Gastroesophageal sphincter (tissue), 4 donors: ENCODE results near the gene AGR3. TPM values are rescaled to one million over a fixed set of nuclear protein-coding genes. Genes with fewer than 3 reads are reported as not detected.

Experiments used
- ATAC-seq: fragments of 150-250 bp; one replicate; pipeline ENCODE4 v1.9.1; 2016; ENCODE audit warnings: mild to moderate bottlenecking, moderate library complexity
- H3K27ac ChIP-seq, 4 donors: fragments of 200-600 bp; sonication (generic) in 3 of 4; 1 replicate in 3 of 4; 2 replicates in 1 of 4; pipeline ENCODE4 v1.5.1; 2016 to 2019
- H3K27me3 ChIP-seq: fragments of 200-600 bp; sonication (generic); one replicate; pipeline ENCODE4 v1.5.1; 2019
- H3K36me3 ChIP-seq, 2 donors: fragments of 200-600 bp; sonication (generic); one replicate each; pipeline ENCODE4 v1.5.1; 2019; ENCODE audit warnings: control low read depth in 1 of 2
- H3K4me1 ChIP-seq, 3 donors: fragments of 200-600 bp; sonication (generic); 1 replicate in 2 of 3; 2 replicates in 1 of 3; pipeline ENCODE4 v1.5.1; 2016 to 2019; ENCODE audit warnings: control low read depth in 2 of 3
- H3K4me3 ChIP-seq, 2 donors: fragments of 200-600 bp; sonication (generic); one replicate each; pipeline ENCODE4 v1.5.1; 2019; ENCODE audit warnings: mild to moderate bottlenecking in 1 of 2, moderate library complexity in 1 of 2
- H3K9me3 ChIP-seq, 3 donors: fragments of 200-600 bp; sonication (generic); one replicate each; pipeline ENCODE4 v1.5.1; 2017 to 2019; ENCODE audit warnings: control low read depth in 2 of 3
- CTCF ChIP-seq, 4 experiments: fragments of 200-600 bp in 2 of 4; fragments of 450-650 bp in 2 of 4; sonication (generic) in 1 of 4; IDR thresholded peaks; one replicate each; pipeline ENCODE4 v1.5.1; 2017 to 2019; ENCODE audit warnings: antibody characterized with exemption in 4 of 4, mild to moderate bottlenecking in 2 of 4, moderate library complexity in 2 of 4
- EP300 ChIP-seq: sonication (generic); formaldehyde crosslinking; IDR thresholded peaks from one replicate; pipeline ENCODE4 v1.6.1; 2017; ENCODE audit warnings: antibody characterized with exemption, mild to moderate bottlenecking
- POLR2A ChIP-seq, 2 donors: fragments of 450-650 bp; IDR thresholded peaks; one replicate each; pipeline ENCODE4 v1.6.1; 2017; ENCODE audit warnings: antibody characterized with exemption in 2 of 2, mild to moderate bottlenecking in 2 of 2, moderate library complexity in 1 of 2
- POLR2AphosphoS5 ChIP-seq: sonication (generic); formaldehyde crosslinking; IDR thresholded peaks from one replicate; pipeline ENCODE4 v1.6.1; 2017; ENCODE audit warnings: antibody characterized with exemption
- WGBS, 2 donors: methylation state at CpG; one replicate each; pipeline ENCODE4 v1.1.5; 2018; ENCODE audit warnings: low coverage in 1 of 2; 5-methylcytosine and 5-hydroxymethylcytosine counted together
- total RNA-seq, 4 donors: library from RNA; depleted of rRNA; stranded (reverse); fragments of >200 nt; gene quantifications; one replicate each; pipeline ENCODE4 v1.1.0, GENCODE V29; 2016

The AGR3 gene
- total RNA-seq, 4 donors from 2014 or later = 5.9 TPM; not detected in 3

DNA sequence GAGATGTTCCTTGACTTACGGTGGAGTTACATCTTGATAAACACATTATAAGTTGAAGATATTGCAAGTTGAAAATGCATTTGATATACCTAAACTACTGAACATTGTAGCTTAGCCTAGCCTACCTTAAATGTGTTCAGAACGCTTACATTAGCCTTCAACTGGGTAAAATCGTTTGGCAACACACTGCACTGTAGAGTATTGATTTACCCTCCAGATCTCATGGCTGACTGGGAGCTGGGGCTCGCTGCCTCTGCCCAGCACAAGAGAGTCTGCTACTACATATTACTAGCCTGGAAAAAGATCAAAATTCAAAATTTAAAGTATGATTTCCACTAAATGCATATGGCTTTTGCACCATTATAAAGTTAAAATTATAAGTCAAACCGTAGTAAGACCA is 7.5 kb upstream of the AGR3 start:
- 73 to 85% methylated on average over 4 to 5 of the region's 5 CpGs for WGBS, 2 donors
- H3K9me3 ChIP-seq = no peaks in the 10 kb centered on the region
- ATAC-seq = no peak
- no peaks in the 10 kb centered on the region for H3K4me1 ChIP-seq
- TF ChIP-seq EP300 (no peak), CTCF (IDR thresholded peaks at IDR 0.05) (no peak), POLR2A (IDR thresholded peaks at IDR 0.05) (no peak), POLR2AphosphoS5 (no peak)
- H3K27me3 ChIP-seq = no peaks in the 10 kb centered on the region
- no peak overlapping the region for H3K27ac ChIP-seq
- no peak overlapping the region for H3K4me3 ChIP-seq
- no peaks in the 10 kb centered on the region for H3K36me3 ChIP-seq

GRCh38 chr7:16883918-16884317 is 2.1 kb upstream of the AGR3 start:
- WGBS, 2 donors = 42 to 56% methylated on average over 2 of the region's 2 CpGs
- no peaks in the 10 kb centered on the region for H3K27me3 ChIP-seq
- H3K4me3 ChIP-seq = no peak overlapping the region
- no peaks in the 10 kb centered on the region for H3K36me3 ChIP-seq
- H3K9me3 ChIP-seq = no peaks in the 10 kb centered on the region
- no peak for ATAC-seq
- H3K27ac ChIP-seq = no peak overlapping the region
- TF ChIP-seq POLR2AphosphoS5 = no peak
- H3K4me1 ChIP-seq = no peaks in the 10 kb centered on the region

DNA sequence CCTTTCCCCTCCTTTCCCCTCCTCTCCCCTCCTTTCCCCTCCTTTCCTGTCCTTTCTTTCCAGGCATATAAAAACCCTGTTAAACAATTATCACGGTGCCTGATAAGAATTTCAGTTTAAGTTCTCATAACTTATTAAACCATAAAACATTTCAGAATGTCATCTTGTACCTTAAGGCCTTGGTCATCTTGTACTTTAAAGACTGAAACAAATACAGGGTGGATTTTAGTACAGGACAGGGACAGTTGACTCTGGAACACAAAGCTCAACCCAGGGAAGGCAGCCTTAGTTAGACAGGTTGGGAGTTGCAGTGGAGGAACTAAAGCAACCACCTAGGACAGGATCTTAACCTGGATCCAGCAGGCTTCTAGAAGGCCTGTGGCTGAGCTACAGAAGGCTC is 1.2 kb downstream of the AGR3 start:
- TF ChIP-seq POLR2AphosphoS5 (no peak), EP300 (no peak), POLR2A (IDR thresholded peaks at IDR 0.05) (no peak), CTCF (IDR thresholded peaks at IDR 0.05) (no peak)
- H3K27ac ChIP-seq = no peak overlapping the region
- no peaks in the 10 kb centered on the region for H3K36me3 ChIP-seq
- WGBS, 2 donors = 56% methylated on average over 1 of the region's 1 CpG; no CpG with 5 or more reads in 1 of the 2 donors
- H3K4me3 ChIP-seq = no peak overlapping the region
- no peak for ATAC-seq
- no peaks in the 10 kb centered on the region for H3K27me3 ChIP-seq
- no peaks in the 10 kb centered on the region for H3K4me1 ChIP-seq
- H3K9me3 ChIP-seq = no peaks in the 10 kb centered on the region

GRCh38 chr7:16879181-16879580 is 2.6 kb downstream of the AGR3 start:
- Histone ChIP-seq H3K9me3 (no peaks in the 10 kb centered on the region), H3K4me1 (no peaks in the 10 kb centered on the region), H3K36me3 (no peaks in the 10 kb centered on the region), H3K4me3 (no peak overlapping the region), H3K27ac (no peak overlapping the region), H3K27me3 (no peaks in the 10 kb centered on the region)
- ATAC-seq = no peak
- TF ChIP-seq EP300 = no peak
- no peak for TF ChIP-seq POLR2A (IDR thresholded peaks at IDR 0.05)
- no peak for TF ChIP-seq CTCF (IDR thresholded peaks at IDR 0.05)
- TF ChIP-seq POLR2AphosphoS5 = no peak
- WGBS, 2 donors = 89 to 91% methylated on average over 1 of the region's 1 CpG

GRCh38 chr7:16875861-16876260 is 5.9 kb downstream of the AGR3 start:
- H3K4me3 ChIP-seq = no peak overlapping the region
- H3K4me1 ChIP-seq = no peaks in the 10 kb centered on the region
- peaks cover 0 to 12% (median 0%) of the 10 kb centered on the region in 3 donors for H3K9me3 ChIP-seq
- H3K27ac ChIP-seq = no peak overlapping the region
- H3K27me3 ChIP-seq = no peaks in the 10 kb centered on the region
- no peaks in the 10 kb centered on the region for H3K36me3 ChIP-seq
- TF ChIP-seq POLR2A (IDR thresholded peaks at IDR 0.05) = no peak
- TF ChIP-seq CTCF (IDR thresholded peaks at IDR 0.05) = no peak
- no peak for TF ChIP-seq EP300
- no peak for TF ChIP-seq POLR2AphosphoS5
- 63 to 86% methylated on average over 1 of the region's 1 CpG for WGBS, 2 donors
- ATAC-seq = no peak
